H1 (cell line): ENCODE data around the gene SLC1A3.

Experiments
- ATF2 ChIP-seq: IDR thresholded peaks from 2 replicates; pipeline ENCODE4 v1.6.1; 2012; ENCODE audit warnings: low read length, inconsistent platforms
- CTCF ChIP-seq, 3 experiments: IDR thresholded peaks; 1 replicate in 2 of 3; 2 replicates in 1 of 3; pipeline versions ENCODE4 v1.5.1 to v1.6.1; 2011; ENCODE audit warnings: low read length in 3 of 3, mild to moderate bottlenecking in 3 of 3, inconsistent platforms in 2 of 3, low read depth in 1 of 3, moderate library complexity in 1 of 3; ENCODE audit not compliant: insufficient read depth in 1 of 3; ENCODE audit errors: control extremely low read depth in 1 of 3
- POLR2AphosphoS5 ChIP-seq: IDR thresholded peaks from 2 replicates; pipeline ENCODE4 v1.6.1; 2011; ENCODE audit warnings: low read depth, low read length
- SIN3A ChIP-seq, 2 experiments: IDR thresholded peaks in 1 of 2; conservative IDR thresholded peaks in 1 of 2; 2 replicates each; pipeline ENCODE4 v1.6.1; 2011 to 2012; ENCODE audit warnings: low read length in 2 of 2, improper control_type of control experiment in 1 of 2, low read depth in 1 of 2, mild to moderate bottlenecking in 1 of 2
- TAF1 ChIP-seq: IDR thresholded peaks from 2 replicates; pipeline ENCODE4 v1.6.1; 2011; ENCODE audit warnings: mild to moderate bottlenecking, low read depth, low read length

GRCh38 chr5:36654564-36654963, 48.2 kb downstream of the SLC1A3 start:
- TF ChIP-seq TAF1 (no peak), CTCF (IDR thresholded peaks at IDR 0.05; ENCODE audit: control extremely low read depth in 1 of 3, insufficient read depth in 1 of 3, low read depth in 1 of 3, low read length in 3 of 3) (no peak), SIN3A (conservative IDR thresholded peaks at IDR 0.05 in 1 of 2, IDR thresholded peaks at IDR 0.05 in 1 of 2; ENCODE audit: low read depth in 1 of 2, low read length in 2 of 2) (no peak; a peak in 1 of 4 replicates), ATF2 (no peak), POLR2AphosphoS5 (no peak)
